GM18907 (cell line): ENCODE data around the gene ARHGEF4.

Experiments used
- ATAC-seq: cut with Tn5 transposase; IDR thresholded peaks from one replicate; pipeline ENCODE4 v1.9.1; 2021; ENCODE audit warnings: mild to moderate bottlenecking, moderate library complexity; ENCODE audit not compliant: unreplicated experiment

Gene ARHGEF4

GRCh38 chr2:130836501-130837174 is at the start of gene ARHGEF4:
TSS of gene ARHGEF4 (plus strand) at chr2:130836914. CDS start at chr2:130836954, 40 bp downstream.
- ATAC-seq = peak; percentile 62

- ATAC-seq = no peak
These were observed 48.9 kb upstream of the ARHGEF4 start for GRCh38 chr2:130787841-130788240.

- ATAC-seq = no peak
These were observed 46.4 kb upstream of the ARHGEF4 start for GRCh38 chr2:130790312-130790711.

GRCh38 chr2:130790804-130791616 is 45.7 kb upstream of the ARHGEF4 start:
- no peak for ATAC-seq

GRCh38 chr2:130791617-130791939 is 45.1 kb upstream of the ARHGEF4 start:
- no peak for ATAC-seq

GRCh38 chr2:130795431-130795830 is 41.3 kb upstream of the ARHGEF4 start:
- no peak for ATAC-seq

- no peak for ATAC-seq
These were observed 40.4 kb upstream of the ARHGEF4 start for GRCh38 chr2:130796290-130796689.

GRCh38 chr2:130797493-130798435 is 39.0 kb upstream of the ARHGEF4 start:
- ATAC-seq = peak; percentile 95

- no peak for ATAC-seq
These were observed 38.1 kb upstream of the ARHGEF4 start for GRCh38 chr2:130798472-130799218.

GRCh38 chr2:130799295-130799694 is 37.4 kb upstream of the ARHGEF4 start:
- no peak for ATAC-seq

GRCh38 chr2:130805613-130806012 is 31.1 kb upstream of the ARHGEF4 start:
- no peak for ATAC-seq

GRCh38 chr2:130806370-130806769 is 30.3 kb upstream of the ARHGEF4 start:
- ATAC-seq = no peak

- ATAC-seq = no peak
These were observed 28.9 kb upstream of the ARHGEF4 start for GRCh38 chr2:130807659-130808385.

GRCh38 chr2:130808482-130809268 is 28.0 kb upstream of the ARHGEF4 start:
- no peak for ATAC-seq

- no peak for ATAC-seq
These were observed 26.2 kb upstream of the ARHGEF4 start for GRCh38 chr2:130810490-130810889.

- ATAC-seq = no peak
These were observed 23.0 kb upstream of the ARHGEF4 start for GRCh38 chr2:130813722-130814121.

GRCh38 chr2:130814931-130815680 is 21.6 kb upstream of the ARHGEF4 start:
- ATAC-seq = no peak

- no peak for ATAC-seq
These were observed 17.9 kb upstream of the ARHGEF4 start for GRCh38 chr2:130818809-130819208.
